GM10248 (cell line): ENCODE data around the gene GMDS.
A peak's percentile ranks its signal among the peaks of the same experiment; 100 is the strongest.

Experiments
- CTCF ChIA-PET: fragments of 300-600 bp; sonication (Branson Sonifier 250); formaldehyde crosslinking; extraction: SDS; loops from one replicate; lab custom pipeline; 2021; ENCODE audit warnings: antibody characterized with exemption; lab: Yijun Ruan, JAX
- POLR2A ChIA-PET: fragments of 350-650 bp; sonication (Branson Sonifier 250); formaldehyde crosslinking; extraction: SDS; loops from one replicate; lab custom pipeline; 2020; ENCODE audit warnings: antibody characterized with exemption; lab: Yijun Ruan, JAX
- DNase-seq: peaks from one replicate; pipeline ENCODE4 v3.0.0; 2012; ENCODE audit errors: extremely low spot score
- TF ChIP-seq, protein P1 (sequence below): IDR thresholded peaks from 2 replicates; pipeline ENCODE4 v1.5.1; 2012; ENCODE audit warnings: mild to moderate bottlenecking, low read depth; ENCODE audit errors: extremely low read depth, missing control alignments, control extremely low read depth

The GMDS gene

DNA sequence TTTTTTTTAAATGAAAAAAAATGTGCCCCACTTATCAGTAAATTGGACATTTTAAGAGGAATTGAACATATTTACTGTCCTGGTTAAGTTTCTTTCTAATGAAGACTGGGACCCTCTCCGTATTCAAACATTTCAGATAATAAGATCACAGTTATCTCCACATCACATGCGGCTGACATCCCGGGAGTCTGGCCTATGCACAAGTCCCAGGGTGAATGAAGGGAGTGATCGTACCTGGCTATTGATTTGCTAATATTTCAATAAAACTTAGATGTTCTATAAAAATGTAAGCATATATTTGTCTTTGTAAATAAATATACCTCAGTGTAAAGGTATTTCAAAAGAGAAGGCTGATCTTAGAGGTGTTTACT is 577.6 kb downstream of the GMDS start:
- CTCF ChIA-PET = no interaction called here
- TF ChIP-seq, protein P1, sequence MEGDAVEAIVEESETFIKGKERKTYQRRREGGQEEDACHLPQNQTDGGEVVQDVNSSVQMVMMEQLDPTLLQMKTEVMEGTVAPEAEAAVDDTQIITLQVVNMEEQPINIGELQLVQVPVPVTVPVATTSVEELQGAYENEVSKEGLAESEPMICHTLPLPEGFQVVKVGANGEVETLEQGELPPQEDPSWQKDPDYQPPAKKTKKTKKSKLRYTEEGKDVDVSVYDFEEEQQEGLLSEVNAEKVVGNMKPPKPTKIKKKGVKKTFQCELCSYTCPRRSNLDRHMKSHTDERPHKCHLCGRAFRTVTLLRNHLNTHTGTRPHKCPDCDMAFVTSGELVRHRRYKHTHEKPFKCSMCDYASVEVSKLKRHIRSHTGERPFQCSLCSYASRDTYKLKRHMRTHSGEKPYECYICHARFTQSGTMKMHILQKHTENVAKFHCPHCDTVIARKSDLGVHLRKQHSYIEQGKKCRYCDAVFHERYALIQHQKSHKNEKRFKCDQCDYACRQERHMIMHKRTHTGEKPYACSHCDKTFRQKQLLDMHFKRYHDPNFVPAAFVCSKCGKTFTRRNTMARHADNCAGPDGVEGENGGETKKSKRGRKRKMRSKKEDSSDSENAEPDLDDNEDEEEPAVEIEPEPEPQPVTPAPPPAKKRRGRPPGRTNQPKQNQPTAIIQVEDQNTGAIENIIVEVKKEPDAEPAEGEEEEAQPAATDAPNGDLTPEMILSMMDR = no peak
- POLR2A ChIA-PET = no interaction called here
- DNase-seq = no peak

DNA sequence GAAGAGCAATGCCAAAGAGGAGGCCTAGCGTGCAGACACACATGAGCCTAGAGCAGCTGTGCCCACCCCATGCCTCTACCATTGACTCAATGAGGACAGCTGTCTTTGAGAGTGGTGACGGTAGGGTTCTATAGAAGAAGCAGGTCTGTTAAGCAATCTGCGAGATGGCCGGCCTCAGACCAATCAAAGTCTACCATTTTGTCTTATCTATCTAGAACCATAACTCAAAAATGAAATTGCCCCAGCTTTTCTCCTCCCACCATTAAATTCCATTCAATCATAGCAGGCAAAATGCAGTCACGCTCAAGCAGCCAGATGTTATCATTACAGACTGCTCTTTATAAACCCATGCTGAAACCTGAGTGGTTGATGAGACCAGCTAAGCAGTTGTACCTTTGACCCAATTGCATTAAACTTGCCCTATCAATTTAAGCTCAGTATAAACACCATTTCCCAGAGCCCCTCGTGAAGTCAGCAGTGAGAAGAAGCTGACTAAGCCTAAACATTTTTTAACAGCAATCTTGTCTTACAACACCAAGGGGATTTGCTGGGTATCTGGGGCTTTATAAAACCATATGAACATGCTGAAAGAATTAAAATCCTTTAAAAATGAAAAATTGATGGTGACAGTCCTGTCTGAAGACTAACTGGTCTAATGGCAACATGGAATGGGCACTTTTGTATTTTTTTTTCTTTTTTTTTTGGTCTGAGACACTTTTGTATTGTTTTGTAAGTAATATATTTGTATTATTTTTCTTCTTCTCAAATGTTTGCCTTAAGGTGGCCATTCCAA is 578.2 kb downstream of the GMDS start:
- ChIA-PET POLR2A (no interaction called here), CTCF (interaction anchor here (1.1 kb wide), 1 partner anchor 13 kb away, joined by 3 read pairs; no protein-coding TSS in a partner anchor)
- no peak for DNase-seq
- TF ChIP-seq, protein P1 = no peak

DNA sequence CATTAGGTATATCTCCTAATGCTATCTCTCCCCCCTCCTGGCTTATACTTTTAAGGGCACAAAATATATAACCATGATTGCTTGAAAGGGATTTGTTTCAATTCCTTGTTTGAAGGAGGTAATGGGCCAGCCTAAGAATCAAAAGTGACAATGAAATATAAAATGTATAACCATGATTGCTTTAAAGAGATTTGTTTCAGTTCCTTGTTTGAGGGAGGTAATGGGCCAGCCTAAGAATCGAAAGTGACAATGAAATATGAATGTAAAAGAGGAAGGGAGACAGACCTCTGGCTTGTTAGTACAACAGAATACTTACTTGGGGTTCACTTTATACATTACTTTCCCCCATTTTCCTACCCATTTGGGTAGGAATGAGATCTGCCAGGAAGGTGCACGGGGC is 580.2 kb downstream of the GMDS start:
- CTCF ChIA-PET = no interaction called here
- POLR2A ChIA-PET = no interaction called here
- TF ChIP-seq, protein P1 = no peak
- peak; percentile 75 for DNase-seq

GRCh38 chr6:1664329-1664728 is 581.1 kb downstream of the GMDS start:
- TF ChIP-seq, protein P1 = no peak
- POLR2A ChIA-PET = no interaction called here
- CTCF ChIA-PET = no interaction called here
- DNase-seq = no peak

GRCh38 chr6:1663511-1663910 is 581.9 kb downstream of the GMDS start:
- DNase-seq = no peak
- ChIA-PET POLR2A (no interaction called here), CTCF (no interaction called here)
- TF ChIP-seq, protein P1 = no peak

DNA sequence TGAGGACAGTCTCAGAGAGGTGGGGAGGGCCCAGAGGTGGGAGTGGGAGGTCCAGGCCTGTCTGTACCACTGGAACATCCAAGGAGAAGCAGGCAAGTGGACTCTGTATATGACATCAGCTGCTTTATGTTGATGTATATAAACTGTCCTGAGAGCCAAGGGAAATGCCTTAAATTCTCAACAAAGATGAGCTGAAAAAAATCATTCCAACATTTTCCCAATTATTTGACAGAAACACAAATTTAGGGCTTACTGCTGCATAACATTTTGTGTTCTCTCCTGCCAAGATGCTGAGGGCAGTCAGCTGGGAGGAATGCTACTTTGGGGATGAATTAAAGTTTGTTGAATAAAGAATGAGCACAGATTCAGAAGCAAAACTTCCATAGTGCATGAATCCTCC is 582.9 kb downstream of the GMDS start:
- DNase-seq = no peak
- TF ChIP-seq, protein P1 = no peak
- POLR2A ChIA-PET = no interaction called here
- CTCF ChIA-PET = interaction anchor here (0.7 to 1.1 kb wide), 2 partner anchors 10 to 22 kb away, joined by 3 read pairs; no protein-coding TSS in a partner anchor
